ENCODE measurements around the gene CHST7.
"Not testable (repeated sequence)": the region's sequence is repeated elsewhere in the genome, so short reads cannot be mapped to it uniquely, and the experiment has no call there.

Gene CHST7

DNA sequence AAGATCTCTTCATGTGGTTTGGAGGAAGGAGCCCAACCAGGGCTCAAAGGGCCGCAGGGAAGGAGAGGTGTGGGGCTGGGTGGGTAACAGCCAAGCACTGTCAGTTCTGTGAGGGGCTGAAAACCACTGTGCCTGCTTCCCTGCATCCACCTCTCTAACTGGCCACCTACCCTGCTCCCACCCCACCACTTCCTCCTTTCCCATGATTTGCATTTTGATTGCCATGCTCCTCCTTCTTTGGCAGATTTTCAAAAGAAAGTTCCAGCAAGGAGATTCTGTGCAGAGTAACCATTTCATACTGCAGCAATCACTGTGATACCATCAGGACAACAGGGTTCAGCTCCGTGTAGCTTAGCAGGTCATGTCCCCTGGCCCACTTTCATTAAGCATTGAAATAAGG, 30.1 kb upstream of the CHST7 start:
- no peak overlapping the region for H3K4me2 ChIP-seq (ENCODE audit: low read depth, low read length, poor library complexity, severe bottlenecking)
- no peaks in the 10 kb centered on the region for H3F3A ChIP-seq (ENCODE audit: insufficient read depth)
- H3K79me2 ChIP-seq (ENCODE audit: insufficient read depth, low read length): peaks cover 21% of the 10 kb centered on the region
- no peak overlapping the region for H3K27ac ChIP-seq (ENCODE audit: low read depth, low read length)
- no peaks in the 10 kb centered on the region for H4K20me1 ChIP-seq (ENCODE audit: low read depth, low read length)
- H3K27me3 ChIP-seq (ENCODE audit: low read length): no peaks in the 10 kb centered on the region
- H2AFZ ChIP-seq (ENCODE audit: low read depth, low read length, severe bottlenecking): no peak overlapping the region
- no peak overlapping the region for H3K4me3 ChIP-seq (ENCODE audit: insufficient read depth, low read length, poor library complexity, severe bottlenecking)
- H3K9me2 ChIP-seq (replicated peaks; ENCODE audit: insufficient read depth, low read length): no peaks in the 10 kb centered on the region
- H3K9me3 ChIP-seq (ENCODE audit: insufficient read depth, low read length): no peaks in the 10 kb centered on the region
- H3K9ac ChIP-seq (ENCODE audit: low read length): no peak overlapping the region
- no peaks in the 10 kb centered on the region for H3K36me3 ChIP-seq (ENCODE audit: low read length)
- no peak for TF ChIP-seq EZH2phosphoT487 (conservative IDR thresholded peaks at IDR 0.05; ENCODE audit: low read length)
- TF ChIP-seq, protein P1, sequence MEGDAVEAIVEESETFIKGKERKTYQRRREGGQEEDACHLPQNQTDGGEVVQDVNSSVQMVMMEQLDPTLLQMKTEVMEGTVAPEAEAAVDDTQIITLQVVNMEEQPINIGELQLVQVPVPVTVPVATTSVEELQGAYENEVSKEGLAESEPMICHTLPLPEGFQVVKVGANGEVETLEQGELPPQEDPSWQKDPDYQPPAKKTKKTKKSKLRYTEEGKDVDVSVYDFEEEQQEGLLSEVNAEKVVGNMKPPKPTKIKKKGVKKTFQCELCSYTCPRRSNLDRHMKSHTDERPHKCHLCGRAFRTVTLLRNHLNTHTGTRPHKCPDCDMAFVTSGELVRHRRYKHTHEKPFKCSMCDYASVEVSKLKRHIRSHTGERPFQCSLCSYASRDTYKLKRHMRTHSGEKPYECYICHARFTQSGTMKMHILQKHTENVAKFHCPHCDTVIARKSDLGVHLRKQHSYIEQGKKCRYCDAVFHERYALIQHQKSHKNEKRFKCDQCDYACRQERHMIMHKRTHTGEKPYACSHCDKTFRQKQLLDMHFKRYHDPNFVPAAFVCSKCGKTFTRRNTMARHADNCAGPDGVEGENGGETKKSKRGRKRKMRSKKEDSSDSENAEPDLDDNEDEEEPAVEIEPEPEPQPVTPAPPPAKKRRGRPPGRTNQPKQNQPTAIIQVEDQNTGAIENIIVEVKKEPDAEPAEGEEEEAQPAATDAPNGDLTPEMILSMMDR (IDR thresholded peaks at IDR 0.05; ENCODE audit: insufficient read depth, low read length, poor library complexity, severe bottlenecking): no peak

DNA sequence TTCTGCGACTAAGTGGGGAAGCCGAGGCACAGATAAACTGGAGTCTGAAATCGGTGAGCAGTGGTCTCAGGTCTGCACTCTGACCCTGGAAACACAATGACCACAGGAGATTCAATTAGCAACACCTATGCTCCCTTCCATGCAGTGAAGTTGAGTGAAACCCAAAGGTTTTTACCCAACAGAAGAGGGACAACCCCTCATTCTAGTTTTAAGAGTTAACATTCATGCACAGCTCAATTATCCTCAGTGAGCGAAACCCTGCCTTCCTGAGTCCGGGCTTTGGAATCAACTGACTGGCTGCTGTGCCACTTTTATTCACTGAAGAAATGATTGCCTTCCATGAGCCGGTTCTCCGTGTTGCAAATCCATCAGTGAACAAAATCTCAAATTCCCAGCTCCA, 29.0 kb upstream of the CHST7 start:
- H3K36me3 ChIP-seq (ENCODE audit: low read length); H3K9me3 ChIP-seq (ENCODE audit: insufficient read depth, low read length); H3K27me3 ChIP-seq (ENCODE audit: low read length); H3K9me2 ChIP-seq (replicated peaks; ENCODE audit: insufficient read depth, low read length); H3F3A ChIP-seq (ENCODE audit: insufficient read depth); H4K20me1 ChIP-seq (ENCODE audit: low read depth, low read length); H3K27ac ChIP-seq (ENCODE audit: low read depth, low read length): not testable (repeated sequence)
- Histone ChIP-seq H3K79me2 (ENCODE audit: insufficient read depth, low read length) (peaks cover 21% of the 10 kb centered on the region), H3K9ac (ENCODE audit: low read length) (peak overlapping the region; percentile 95), H2AFZ (ENCODE audit: low read depth, low read length, severe bottlenecking) (peak overlapping the region; percentile 84), H3K4me2 (ENCODE audit: low read depth, low read length, poor library complexity, severe bottlenecking) (peak overlapping the region; percentile 89), H3K4me3 (ENCODE audit: insufficient read depth, low read length, poor library complexity, severe bottlenecking) (peak overlapping the region; percentile 89)

DNA sequence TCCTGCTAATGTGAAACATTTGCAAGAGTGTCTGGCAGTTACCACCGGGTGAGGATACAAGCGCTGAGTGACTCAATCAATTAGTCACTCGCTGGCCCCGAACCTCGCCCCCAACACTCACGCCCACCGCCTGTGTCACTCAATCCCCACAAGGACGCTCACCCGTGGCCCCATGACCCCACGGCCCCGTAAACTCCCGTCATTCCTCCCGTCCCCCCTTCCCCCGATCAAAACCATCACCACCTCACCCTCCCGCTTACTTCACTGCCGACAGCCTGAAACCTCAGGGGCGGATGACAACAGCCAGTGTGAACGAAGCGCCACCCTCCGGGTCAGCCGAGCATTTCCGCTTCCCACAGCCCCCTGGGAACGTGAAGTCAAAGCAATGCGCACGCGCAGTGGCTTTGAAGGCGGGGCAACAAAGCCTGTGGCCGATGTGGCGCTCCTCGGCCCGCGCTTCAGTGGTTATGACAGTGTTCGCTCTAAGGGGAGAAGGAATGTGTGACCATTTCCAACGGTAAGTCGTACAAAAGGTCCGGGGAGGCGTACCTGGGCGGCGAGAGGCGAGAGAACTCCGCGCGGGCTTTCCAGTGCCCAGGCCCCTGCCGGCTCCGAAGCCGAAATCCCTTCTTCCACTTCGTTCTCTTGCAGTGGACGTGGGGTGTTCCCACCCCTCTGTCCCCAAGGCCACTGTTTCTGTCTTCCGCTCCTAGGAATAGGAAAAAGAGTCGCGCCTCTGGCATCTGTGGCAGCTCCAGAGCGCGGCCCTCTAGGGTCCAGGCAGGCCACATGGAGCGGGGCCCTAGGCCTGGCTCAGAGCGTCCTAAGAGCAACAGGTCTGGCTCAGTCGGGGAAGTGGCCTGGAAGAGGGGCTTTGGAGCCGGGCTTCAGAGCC, 28.2 kb upstream of the CHST7 start, which contains the start of gene ZNF674:
TSS of gene ZNF674 (minus strand) at position 311 of the 895 bp plus-strand sequence. CDS start 3,334 bp downstream, outside the sequence.
- H3K4me2 ChIP-seq (ENCODE audit: low read depth, low read length, poor library complexity, severe bottlenecking): peak within 1 kb of the TSS; percentile 89
- no peaks in the 10 kb centered on the region for H3F3A ChIP-seq (ENCODE audit: insufficient read depth)
- H3K9me3 ChIP-seq (ENCODE audit: insufficient read depth, low read length): no peaks in the 10 kb centered on the region
- no peaks in the 10 kb centered on the region for H3K27me3 ChIP-seq (ENCODE audit: low read length)
- no peaks in the 10 kb centered on the region for H4K20me1 ChIP-seq (ENCODE audit: low read depth, low read length)
- H3K27ac ChIP-seq (ENCODE audit: low read depth, low read length): no peak within 1 kb of the TSS
- H3K4me3 ChIP-seq (ENCODE audit: insufficient read depth, low read length, poor library complexity, severe bottlenecking): peak within 1 kb of the TSS; percentile 89
- peak within 1 kb of the TSS; percentile 95 for H3K9ac ChIP-seq (ENCODE audit: low read length)
- TF ChIP-seq, protein P1 (IDR thresholded peaks at IDR 0.05; ENCODE audit: insufficient read depth, low read length, poor library complexity, severe bottlenecking): no peak
- TF ChIP-seq EZH2phosphoT487 (conservative IDR thresholded peaks at IDR 0.05; ENCODE audit: low read length): no peak
- H3K36me3 ChIP-seq (ENCODE audit: low read length): no peaks in the 10 kb centered on the region
- no peaks in the 10 kb centered on the region for H3K9me2 ChIP-seq (replicated peaks; ENCODE audit: insufficient read depth, low read length)
- H2AFZ ChIP-seq (ENCODE audit: low read depth, low read length, severe bottlenecking): peak within 1 kb of the TSS; percentile 84
- H3K79me2 ChIP-seq (ENCODE audit: insufficient read depth, low read length): peaks cover 21% of the 10 kb centered on the region

DNA sequence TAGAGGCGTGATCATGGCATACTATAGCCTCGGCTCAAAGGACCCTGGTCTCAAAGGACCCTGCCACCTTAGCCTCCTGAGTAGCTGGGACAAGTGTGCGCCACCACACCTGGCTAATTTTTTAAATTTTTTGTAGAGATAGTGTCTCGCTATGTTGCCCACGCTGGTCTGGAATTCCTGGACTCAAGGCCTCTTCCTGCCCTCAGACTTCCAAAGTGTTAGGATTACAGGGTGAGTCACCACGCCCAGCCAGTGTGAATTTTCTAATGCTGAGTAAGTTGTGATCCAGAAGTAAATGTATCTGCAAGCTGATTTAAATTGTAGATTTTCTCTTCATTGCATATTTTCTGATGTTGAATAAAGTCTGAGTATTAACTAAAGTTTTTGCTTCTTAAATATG, 25.7 kb upstream of the CHST7 start:
- H3F3A ChIP-seq (ENCODE audit: insufficient read depth): no peaks in the 10 kb centered on the region
- H3K9me3 ChIP-seq (ENCODE audit: insufficient read depth, low read length): no peaks in the 10 kb centered on the region
- H3K79me2 ChIP-seq (ENCODE audit: insufficient read depth, low read length): peaks cover 21% of the 10 kb centered on the region
- no peaks in the 10 kb centered on the region for H3K9me2 ChIP-seq (replicated peaks; ENCODE audit: insufficient read depth, low read length)
- H2AFZ ChIP-seq (ENCODE audit: low read depth, low read length, severe bottlenecking): no peak overlapping the region
- no peaks in the 10 kb centered on the region for H3K27me3 ChIP-seq (ENCODE audit: low read length)
- no peak for TF ChIP-seq EZH2phosphoT487 (conservative IDR thresholded peaks at IDR 0.05; ENCODE audit: low read length)
- TF ChIP-seq, protein P1 (IDR thresholded peaks at IDR 0.05; ENCODE audit: insufficient read depth, low read length, poor library complexity, severe bottlenecking): no peak
- no peak overlapping the region for H3K4me2 ChIP-seq (ENCODE audit: low read depth, low read length, poor library complexity, severe bottlenecking)
- H3K4me3 ChIP-seq (ENCODE audit: insufficient read depth, low read length, poor library complexity, severe bottlenecking): no peak overlapping the region
- no peak overlapping the region for H3K27ac ChIP-seq (ENCODE audit: low read depth, low read length)
- no peak overlapping the region for H3K9ac ChIP-seq (ENCODE audit: low read length)
- H3K36me3 ChIP-seq (ENCODE audit: low read length): no peaks in the 10 kb centered on the region
- no peaks in the 10 kb centered on the region for H4K20me1 ChIP-seq (ENCODE audit: low read depth, low read length)

Measured in SU-DHL-6 (cell line).